ENCODE results near the gene KRT33A.
"Not testable (repeated sequence)": the region's sequence is repeated elsewhere in the genome, so short reads cannot be mapped to it uniquely, and the experiment has no call there.

The KRT33A gene

GRCh38 chr17:41360296-41360995 lies 9.8 kb upstream of the KRT33A start:
- DNase-seq = no peak

GRCh38 chr17:41354536-41354935 lies 3.9 kb upstream of the KRT33A start:
- no peak for DNase-seq

GRCh38 chr17:41352597-41353366 lies 2.2 kb upstream of the KRT33A start:
- no peak for DNase-seq

GRCh38 chr17:41351177-41351576 lies 549 bp upstream of the KRT33A start:
- no peak for DNase-seq

- DNase-seq = no peak
These were observed 2.5 kb downstream of the KRT33A start for GRCh38 chr17:41347869-41348760.

GRCh38 chr17:41346421-41346820 lies 4.2 kb downstream of the KRT33A start:
- not testable (repeated sequence) for DNase-seq

GRCh38 chr17:41345992-41346391 lies 4.6 kb downstream of the KRT33A start:
- no peak for DNase-seq

- DNase-seq = no peak
These were observed 7.6 kb downstream of the KRT33A start for GRCh38 chr17:41343029-41343428.

GRCh38 chr17:41340934-41341861 lies 9.4 kb downstream of the KRT33A start:
- DNase-seq = peak; percentile 59

GRCh38 chr17:41340494-41340893 lies 10.1 kb downstream of the KRT33A start:
- DNase-seq = no peak

GRCh38 chr17:41339571-41340172 lies 11.0 kb downstream of the KRT33A start:
- no peak for DNase-seq

GRCh38 chr17:41338961-41339485 lies 11.6 kb downstream of the KRT33A start:
- DNase-seq = peak; percentile 46

GRCh38 chr17:41335747-41336146 lies 14.9 kb downstream of the KRT33A start:
- DNase-seq = no peak

- no peak for DNase-seq
These were observed 16.0 kb downstream of the KRT33A start for GRCh38 chr17:41334385-41335305.

GRCh38 chr17:41333836-41334235 lies 16.8 kb downstream of the KRT33A start:
- DNase-seq = no peak

- DNase-seq = no peak
These were observed 17.5 kb downstream of the KRT33A start for GRCh38 chr17:41333098-41333497.

- DNase-seq = no peak
These were observed 18.4 kb downstream of the KRT33A start for GRCh38 chr17:41332239-41332638.

GRCh38 chr17:41331606-41332005 lies 19.0 kb downstream of the KRT33A start:
- no peak for DNase-seq

GRCh38 chr17:41329279-41329948 lies 21.2 kb downstream of the KRT33A start:
- DNase-seq = peak; percentile 39

- DNase-seq = no peak
These were observed 22.4 kb downstream of the KRT33A start for GRCh38 chr17:41328207-41328606.

All from activated CD4-positive, alpha-beta T cell treated with anti-CD3 and anti-CD28 coated beads, Interleukin-10, Interleukin-2, amounts not matched to agents 100 ng/mL and 50 ng/mL, durations not matched to agents 16 hours and 8 hours (primary cell).